Measurements from ENCODE around the gene BRMS1.
"Not testable (repeated sequence)": the region's sequence is repeated elsewhere in the genome, so short reads cannot be mapped to it uniquely, and the experiment has no call there.

Gene BRMS1

DNA sequence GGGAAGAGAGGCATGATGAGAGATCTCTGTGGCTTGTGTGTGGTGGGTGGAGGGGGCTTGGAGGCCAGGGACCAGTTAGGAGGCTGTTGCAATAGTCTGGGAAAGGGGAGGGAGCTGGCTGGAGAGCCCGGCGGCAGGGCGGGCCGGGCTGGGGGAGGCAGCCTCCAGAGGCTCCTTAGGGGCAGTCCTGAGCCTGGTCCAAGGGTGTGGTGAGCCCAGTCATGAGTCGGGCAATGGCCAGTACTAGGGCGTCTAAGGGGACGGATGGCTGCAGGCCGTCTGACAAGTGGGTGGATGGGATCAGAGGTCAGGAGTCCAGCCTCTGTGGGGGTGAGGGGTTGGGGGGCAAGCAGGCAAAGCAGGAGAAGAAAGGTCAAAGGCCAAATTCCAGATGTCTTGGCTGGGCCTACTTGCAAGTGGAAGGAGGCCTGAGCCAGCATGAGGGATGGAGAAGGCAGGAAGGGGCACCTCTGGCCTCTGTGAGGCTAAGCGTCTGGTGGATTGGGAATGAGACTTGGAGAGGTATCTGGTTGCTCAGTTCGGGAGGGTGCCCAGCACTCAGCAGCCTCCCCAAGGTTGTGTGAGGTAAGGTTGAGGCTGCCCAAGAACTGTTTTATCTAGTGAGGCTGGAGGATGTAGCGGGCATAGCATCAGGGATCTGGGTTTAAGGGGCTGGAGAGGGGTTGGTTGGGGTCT is 22.0 kb downstream of the BRMS1 start:
- DNase-seq = no peak

DNA sequence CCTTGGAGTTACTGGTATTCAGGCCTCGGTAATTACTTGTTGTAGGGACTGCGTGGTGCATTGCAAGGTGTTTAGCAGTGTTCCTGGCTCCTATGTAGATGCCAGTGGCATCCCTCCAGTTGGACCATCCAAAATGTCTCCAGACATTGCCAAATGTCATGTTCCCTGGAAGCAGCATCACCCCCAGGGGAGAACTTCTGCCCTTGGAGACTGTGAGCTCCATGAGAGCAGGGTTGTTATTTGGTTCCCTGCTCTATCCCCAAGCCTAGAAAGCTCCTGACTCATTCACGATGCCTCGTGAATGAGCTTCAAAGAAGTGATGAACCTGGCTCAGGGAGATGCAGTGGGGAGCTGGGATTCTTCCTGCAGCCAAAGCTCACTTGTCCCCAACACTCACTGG is 23.3 kb downstream of the BRMS1 start:
- no peak for DNase-seq

DNA sequence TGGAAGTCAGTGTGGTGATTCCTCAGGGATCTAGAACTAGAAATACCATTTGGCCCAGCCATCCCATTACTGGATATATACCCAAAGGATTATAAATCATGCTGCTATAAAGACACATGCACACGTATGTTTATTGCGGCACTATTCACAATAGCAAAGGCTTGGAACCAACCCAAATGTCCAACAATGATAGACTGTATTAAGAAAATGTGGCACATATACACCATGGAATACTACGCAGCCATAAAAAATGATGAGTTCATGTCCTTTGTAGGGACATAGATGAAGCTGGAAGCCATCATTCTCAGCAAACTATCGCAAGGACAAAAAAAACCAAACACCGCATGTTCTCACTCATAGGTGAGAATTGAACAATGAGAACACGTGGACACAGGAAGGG is 24.2 kb downstream of the BRMS1 start:
- not testable (repeated sequence) for DNase-seq

DNA sequence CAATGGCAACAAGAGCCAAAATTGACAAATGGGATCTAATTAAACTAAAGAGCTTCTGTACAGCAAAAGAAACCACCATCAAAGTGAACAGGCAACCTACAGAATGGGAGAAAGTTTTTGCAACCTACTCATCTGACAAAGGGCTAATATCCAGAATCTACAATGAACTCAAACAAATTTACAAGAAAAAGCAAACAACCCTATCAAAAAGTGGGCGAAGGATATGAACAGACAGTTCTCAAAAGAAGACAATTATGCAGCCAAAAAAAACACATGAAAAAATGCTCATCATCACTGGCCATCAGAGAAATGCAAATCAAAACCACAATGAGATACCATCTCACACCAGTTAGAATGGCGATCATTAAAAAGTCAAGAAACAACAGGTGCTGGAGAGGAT is 24.6 kb downstream of the BRMS1 start:
- DNase-seq = not testable (repeated sequence)

DNA sequence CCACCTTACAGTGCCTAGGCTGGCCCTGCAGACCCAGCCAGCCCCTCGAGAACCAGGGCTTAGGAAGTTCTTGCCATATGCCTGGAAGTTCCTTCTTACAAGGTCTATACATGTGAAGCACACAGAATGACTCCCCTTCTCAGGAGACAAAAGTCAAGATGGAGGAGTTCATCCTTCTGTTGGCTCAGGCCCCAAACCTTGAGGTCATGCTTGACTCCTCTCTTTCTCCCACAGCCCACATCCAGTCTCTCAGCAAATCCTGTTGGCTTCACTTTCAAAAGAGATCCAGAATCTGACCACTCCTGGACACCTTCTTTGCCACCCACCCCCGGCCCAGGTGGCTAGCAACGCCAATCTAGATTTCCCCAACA is 26.3 kb downstream of the BRMS1 start:
- DNase-seq = peak; percentile 13

DNA sequence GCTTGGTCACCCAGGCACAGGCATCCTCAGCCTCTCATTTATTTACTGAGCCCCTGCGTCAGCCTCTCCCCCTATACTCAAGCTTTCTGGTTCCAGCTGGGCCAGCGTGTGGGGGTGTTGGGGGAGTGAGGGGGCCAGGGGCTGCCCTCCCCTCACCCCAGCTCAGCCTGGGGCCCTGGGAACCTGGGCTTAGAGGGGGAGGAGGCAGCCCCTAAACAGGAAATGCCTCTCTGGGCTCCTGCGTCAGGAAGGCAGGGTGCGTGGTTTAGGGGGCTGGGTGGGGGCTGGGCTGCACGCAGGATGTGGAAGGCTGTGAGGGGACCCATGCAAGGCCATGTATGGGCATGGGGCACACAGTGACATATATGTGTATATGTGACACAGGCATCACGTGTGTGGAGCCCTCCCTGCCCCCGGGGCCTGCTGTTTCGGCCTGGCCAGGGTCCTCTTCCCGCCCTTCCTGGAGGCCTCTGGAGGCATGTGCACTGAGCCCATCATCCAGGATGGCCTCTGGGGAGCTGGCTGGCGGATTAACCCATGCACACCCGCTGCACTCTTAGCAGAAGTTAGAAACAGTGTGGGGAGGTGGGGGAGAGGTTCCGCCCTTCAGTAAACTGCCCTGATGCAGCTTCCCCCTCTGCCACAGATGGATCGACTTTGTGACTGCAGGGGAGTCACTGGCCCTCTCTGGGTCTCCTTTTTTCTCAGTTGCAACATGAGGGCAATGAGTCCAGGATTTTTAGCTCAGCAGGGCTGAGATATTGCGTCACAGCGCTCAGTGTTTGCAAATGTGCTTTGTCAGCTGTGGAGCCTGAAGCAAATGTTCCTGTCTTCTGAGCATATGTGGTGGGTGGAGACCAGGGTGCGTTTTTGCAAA is 26.9 kb downstream of the BRMS1 start:
- DNase-seq = peak; percentile 68

DNA sequence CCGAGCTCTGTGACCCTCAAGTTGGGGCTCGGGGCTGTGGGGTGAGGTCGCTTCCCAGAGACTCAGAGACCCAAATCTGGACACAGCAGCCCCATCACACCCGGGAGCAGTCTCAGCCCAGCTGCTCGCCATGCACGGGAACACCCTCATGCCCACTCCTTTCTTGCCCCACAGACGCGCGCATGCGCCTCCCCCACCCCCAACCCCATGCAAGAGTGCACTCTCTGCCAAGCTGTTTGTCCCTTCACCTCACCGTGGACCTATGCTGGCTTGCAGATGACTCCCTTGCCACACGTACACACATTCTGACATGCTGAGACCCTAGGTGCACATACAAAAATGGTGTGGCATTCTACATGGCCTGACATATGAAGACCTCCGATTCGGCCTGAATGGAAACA is 27.6 kb downstream of the BRMS1 start:
- DNase-seq = peak; percentile 78

DNA sequence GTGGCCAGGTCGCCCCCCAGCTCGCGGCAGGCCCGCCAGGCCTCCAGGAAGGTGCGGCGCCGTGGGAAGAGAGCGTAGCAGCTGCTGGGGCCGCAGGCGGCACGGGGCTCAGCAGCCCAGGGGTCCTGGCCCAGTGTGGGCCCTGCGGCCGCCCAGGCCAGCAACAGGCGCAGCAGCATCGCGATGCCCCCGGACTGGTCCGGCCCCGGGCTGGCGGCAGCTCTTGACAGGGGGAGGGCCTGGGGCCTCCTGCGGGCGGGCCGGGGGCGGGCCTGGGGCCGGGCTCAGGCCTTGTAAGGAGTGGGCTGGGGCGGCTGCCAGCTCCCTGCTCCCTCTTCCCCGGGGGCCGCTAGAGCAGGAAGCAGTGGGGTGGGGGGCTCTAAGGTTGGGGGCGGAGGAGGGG is 28.1 kb downstream of the BRMS1 start, which contains the start of gene CD248:
Gene CD248 (minus strand): TSS at position 196 of the 403 bp plus-strand sequence. CDS start 17 bp downstream, at position 179.
- peak; percentile 75 for DNase-seq

DNA sequence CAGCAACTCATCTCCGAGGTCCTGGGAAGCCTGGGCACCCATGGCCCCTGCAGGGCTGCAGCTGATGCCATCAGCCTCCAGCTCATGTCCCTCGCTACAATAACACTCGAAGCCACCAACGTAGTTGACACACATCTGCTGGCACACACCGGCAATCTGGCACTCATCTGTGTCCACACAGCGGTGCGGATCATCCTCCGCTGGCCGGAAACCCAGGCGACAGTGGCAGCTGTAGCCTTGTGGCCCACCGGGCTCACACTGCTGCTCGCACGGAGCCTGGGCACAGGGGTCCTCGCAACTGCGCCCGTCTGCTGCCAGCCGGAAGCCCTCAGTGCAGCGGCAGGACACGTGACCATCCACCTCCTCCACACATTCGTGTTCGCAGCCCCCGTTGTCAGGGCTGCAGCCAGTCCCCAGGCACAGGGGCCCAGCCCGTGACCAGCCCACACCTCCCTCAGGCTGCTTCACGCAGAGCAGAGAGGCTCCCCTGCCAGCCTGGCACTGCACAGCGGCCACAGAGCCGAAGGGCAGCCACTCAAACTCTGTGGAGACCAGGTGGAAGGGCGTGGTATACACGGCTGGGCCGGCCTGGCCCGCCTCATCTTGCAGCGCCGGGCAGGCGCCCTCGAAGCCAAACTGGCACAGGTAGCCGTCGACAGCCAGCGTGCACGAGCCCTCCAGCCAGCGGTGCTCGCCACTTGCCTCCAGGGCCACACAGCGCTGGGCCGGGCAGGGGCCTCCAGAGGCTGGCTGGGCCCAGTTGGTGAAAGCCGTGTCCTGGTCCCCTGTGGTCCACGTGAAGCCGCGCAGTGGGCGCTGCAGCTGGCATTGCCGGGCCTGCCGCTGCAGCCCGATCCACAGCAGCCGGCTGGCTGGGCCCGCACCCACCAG is 28.7 kb downstream of the BRMS1 start:
- DNase-seq = no peak

DNA sequence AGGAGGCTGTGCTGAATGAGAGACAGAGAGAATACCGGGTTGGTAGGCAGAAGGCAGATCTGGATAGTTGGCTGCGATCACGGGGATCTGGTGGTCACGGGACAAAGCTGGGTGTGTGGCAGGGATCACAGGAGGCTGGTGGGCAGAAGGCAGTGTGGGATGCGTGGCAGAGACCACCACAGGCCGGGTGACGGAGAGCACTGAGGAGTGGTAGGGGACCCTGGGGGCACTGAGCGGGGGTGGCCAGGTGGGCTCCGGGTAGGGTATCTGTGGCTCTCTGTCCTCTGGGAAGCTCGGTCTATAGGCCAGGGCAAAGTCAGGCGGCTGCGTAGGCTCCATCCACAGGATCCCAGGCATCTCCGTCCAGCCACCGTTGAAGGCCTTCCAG is 29.4 kb downstream of the BRMS1 start:
- no peak for DNase-seq

DNA sequence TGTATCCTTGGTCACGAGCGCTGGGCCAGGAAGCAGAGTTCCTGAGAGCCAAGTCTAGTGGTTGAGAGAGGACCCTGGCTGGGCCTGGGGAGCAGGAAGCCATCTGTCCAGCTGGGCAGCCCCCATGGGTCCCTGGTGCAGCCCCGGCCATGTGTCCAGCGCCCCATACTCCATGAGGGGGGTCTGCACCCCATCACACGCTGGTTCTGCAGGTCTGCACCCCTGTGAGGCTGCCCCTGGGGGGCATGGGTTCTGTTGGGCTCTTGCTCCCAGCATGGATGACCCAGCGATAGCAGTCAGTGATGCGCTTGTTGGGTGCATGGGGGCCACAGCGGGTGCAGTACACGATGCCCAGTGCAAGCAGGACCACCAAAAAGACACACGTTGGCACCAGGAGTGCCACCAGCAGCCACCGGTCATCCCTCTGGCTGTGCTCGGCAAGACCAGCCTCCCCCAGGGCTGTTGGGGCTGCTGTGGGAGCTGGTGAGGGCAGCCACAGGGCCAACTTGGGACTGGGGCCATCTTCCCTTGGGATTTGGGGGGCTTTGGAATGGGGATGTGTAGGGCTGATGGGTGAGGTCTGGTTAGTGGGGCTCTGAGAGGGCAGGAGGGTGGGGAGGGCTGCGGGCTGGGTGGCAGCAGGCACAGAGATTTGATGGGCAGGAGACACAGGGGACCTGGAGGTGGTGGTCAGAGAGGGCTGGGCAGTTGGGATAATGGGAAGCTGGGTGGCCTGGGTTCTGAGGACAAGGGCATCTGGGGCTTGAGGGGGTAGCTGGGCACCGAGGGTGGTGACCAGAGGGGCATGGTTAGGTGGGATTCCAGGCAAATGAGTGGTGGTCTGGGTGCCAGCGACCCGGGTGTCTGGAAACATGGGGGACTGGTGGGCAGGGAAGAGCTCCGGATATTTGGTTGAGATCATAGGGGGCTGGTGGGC is 30.1 kb downstream of the BRMS1 start:
- DNase-seq = no peak

DNA sequence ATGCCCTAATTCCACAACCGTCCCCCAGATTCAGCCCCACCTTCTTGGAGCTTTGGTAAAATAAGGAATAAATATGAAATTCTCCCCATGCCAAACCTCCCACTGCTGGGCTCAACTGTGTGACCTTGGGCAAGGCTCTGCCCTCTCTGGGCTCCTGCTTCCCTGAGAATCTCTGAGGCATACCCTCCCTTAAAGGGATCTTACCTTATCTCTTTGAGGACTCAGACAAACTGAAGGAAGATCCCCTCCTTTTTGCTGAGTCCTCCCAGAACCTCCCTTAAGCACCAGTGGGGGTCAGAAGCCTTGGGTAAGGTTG is 30.8 kb downstream of the BRMS1 start:
- DNase-seq = no peak

DNA sequence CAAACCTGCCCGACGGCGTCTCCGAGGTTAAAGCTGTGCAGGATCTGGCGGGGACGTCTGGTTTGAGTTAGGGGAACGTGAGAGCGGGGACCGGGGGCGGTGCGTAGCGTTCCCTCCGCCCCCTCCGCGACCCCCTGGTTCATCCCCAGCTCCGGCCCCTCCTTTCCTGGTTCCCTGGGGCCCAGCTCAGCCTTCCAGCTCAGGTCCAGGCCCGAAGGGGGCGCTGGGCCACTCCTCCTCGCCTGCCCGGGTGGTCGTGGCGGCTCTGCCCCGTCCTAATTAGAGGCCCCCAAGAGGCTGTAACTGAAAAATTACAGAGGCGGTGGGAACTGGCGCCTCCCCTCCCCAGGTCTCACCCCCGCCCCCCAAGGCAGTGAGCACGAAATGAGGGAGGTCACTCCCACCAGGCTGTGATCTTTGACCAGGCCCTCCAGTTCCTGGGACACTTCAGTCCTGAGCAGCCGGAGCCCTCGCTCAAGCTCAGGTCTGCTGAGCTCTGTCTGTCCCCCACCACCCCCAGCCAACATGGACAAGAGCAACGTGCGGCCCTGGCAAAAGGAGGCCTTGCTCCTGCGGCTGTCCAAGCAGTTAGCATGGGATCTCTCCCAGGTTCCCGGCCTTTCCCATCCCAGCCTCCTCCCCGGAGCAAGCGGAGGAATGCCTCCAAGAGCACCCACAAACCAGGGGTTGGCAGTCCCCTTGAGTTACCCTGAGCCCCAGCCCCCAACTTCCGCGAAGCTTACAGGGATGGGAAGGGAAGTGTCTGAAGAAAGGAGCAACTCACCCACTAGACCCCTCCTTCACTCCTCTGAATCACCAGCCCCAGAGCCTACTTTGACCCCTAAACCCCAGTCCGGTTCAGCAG is 31.4 kb downstream of the BRMS1 start:
- DNase-seq = peak; percentile 95

DNA sequence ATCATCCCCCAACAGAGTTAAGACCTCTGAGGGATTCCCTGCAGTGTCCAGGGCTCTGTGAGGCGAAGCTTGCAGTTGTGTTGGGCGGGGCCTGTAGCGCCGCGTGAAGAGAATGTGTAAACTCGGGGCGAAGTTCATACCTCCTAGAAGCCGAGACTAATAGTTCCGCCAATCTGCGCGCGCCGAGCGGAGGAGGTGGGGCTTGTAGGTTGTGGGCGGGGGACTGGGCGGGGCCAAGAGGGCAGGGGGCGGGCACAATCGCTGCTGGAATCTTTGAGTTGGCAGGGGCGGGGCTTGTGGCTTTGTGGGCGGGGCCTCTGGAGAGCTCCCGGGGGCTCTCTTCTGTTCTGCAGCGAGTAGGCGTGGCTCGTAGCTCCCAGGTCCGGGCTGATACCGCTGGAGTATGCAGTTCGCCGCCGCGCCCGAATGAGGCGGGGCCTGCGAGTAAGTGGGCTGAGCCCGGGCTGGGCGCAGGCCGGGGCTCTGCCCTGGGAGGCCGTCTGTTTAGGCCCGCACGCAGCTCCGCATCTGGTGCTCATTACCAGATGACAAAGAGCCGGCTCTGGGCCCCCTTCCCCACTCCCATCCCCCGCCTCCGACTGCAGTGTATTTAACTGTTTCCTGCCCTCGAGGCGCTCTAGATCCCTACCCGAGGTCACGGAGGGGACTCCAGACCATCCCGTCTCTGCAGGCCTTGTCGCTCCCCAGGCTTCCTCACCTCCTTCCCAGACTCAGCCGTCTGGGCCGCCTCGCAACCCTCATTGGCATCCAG is 32.2 kb downstream of the BRMS1 start:
- peak; percentile 98 for DNase-seq

DNA sequence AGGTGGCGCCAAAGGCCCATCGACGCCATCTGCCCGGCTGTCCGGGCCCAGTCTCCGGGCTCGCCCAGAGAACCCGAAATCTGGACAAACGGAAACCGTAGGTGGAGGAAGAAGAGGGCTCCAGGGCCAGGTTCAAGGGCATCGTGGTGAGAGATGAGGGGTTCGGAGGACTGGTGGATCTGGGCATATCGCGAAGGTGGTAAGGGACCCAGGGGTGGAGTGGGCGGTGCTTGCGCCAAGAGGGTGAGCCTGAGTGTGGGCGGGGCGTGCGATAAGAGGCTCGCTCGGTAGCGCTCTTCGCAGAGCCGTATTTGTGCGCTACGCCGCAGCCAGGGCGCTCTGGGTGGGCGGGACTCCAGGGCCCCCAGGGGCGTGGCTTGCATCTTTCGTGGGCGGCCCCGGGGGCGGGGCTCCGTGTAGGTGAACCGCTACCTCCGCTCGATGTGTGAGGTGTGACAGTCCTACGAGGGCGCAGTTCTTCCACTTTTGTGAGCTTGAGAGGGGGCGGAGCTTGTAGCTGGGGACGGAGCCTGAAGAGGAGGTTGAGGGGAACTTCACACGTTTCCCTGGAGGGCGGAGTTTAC is 32.8 kb downstream of the BRMS1 start:
- peak; percentile 96 for DNase-seq

DNA sequence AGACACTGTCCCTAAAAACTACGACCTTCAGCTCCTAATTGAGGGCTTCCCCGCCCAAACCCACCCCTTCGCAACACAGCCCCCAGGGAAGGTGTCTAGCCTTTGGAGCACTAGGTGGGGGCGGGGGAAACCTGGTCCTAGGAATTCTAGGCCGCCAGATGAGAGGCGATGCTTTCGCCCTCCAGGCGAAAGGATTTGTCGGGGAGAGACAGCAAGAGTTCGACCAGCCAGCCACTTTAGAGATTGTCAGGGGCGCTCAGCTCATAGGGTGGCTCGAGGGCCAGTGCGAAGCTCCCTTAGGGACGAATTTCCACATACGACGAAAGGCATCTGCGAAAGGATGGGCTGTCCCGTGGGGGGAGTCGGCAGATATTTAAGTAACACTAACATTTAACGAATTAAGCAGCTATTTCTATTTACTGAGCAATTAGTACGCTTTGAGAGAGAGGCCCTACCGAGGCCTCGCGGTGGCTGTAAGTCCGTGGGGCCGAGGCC is 33.4 kb downstream of the BRMS1 start:
- no peak for DNase-seq

DNA sequence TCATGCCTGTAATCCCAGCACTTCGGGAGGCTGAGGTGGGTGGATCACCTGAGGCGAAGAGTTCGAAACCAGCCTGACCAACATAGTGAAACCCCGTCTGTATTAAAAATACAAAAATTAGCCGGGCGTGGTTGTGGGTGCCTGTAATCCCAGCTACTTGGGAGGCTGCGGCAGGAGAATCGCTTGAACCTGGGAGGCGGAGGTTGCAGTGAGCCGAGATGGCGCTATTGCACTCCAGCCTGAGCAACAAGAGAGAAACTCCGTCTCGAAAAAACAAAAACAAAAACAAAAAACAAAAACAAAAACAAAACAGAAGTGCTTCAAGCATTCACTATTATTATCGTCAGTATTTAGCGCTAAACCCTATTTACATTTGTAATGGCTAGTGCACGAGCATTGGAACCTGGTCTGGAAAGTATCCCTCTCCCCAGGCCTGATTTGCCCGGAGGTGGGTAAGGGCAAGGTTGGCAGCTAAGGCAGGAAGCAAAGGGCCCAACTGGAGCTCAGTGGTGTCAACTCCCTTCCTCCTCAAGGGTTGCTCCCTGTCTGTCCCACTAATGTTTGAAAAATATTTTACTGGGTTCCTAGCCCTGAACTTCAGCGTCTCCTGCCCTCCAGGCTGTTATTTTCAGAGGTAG is 34.0 kb downstream of the BRMS1 start:
- DNase-seq = not testable (repeated sequence)

DNA sequence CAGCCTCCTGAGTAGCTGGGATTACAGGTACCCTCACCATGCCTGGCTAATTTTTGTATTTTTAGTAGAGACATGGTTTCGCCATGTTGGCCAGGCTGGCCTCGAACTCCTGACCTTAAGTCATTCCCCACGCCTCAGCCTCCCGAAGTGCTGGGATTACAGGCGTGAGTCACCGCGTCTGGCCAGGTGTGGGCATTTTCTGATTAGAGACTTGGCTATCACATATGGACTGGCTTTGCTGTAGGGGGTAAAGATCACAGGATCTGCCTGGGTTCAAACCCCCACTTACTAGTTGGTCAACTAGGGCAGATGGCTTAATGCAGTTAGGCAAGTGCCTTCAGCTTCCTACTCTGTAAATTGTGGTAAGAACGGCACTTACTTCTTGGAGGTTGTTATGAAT is 34.6 kb downstream of the BRMS1 start:
- no peak for DNase-seq

DNA sequence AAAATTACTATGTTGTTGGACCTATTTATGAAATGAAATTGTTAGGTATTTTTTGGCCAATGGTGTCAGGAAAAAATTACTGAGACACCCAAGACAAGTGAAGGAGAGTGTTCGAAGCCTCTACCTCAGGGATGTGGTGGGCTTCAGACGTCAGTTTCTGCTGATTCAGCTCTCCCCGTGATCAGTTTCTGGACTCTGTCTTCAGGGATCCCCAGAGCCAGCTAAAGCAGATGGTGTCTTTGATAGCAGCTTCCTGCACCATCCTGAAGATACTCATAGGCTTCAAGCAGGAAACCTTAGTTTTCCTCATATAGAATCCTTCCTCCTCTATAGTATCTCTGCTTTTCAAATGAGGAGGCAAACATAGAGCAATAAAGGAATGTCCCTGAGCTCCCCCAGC is 35.4 kb downstream of the BRMS1 start:
- no peak for DNase-seq
